ENCODE measurements around the gene COL23A1. TPM values are rescaled to one million over a fixed set of nuclear protein-coding genes. Genes with fewer than 3 reads are reported as not detected.
"Not testable (repeated sequence)": the region's sequence is repeated elsewhere in the genome, so short reads cannot be mapped to it uniquely, and the experiment has no call there.

COL23A1 gene
- total and polyA plus RNA-seq, 2 donors (not counting 1 experiment from before 2014, with no cell fraction given): 0.20 TPM; not detected in 1

GRCh38 chr5:178488696-178489095 lies 101.5 kb downstream of the COL23A1 start:
- Mint-ChIP-seq H3K27me3 (peaks cover 14% of the 10 kb centered on the region), H3K4me1 (peaks cover under 1% of the 10 kb centered on the region), H3K27ac (no peak overlapping the region), H3K4me3 (no peak overlapping the region), H3K9me3 (ENCODE audit: insufficient read depth) (no peaks in the 10 kb centered on the region)
- no peak overlapping the region for H3K4me2 ChIP-seq (replicated peaks; ENCODE audit: low read depth, low read length, poor library complexity, severe bottlenecking)
- H3K4me3 ChIP-seq (ENCODE audit: control extremely low read depth in 1 of 5, extremely low read depth in 1 of 5, insufficient read depth in 1 of 5, low read depth in 2 of 5, low read length in 4 of 5): no peak overlapping the region
- intact Hi-C loops (cut with micrococcal nuclease): no loop called here
- ChIA-PET POLR2A (no interaction called here), CTCF (no interaction called here)
- peaks cover 0 to 3% (median 1%) of the 10 kb centered on the region in 4 experiments for H3K27me3 ChIP-seq (replicated peaks in 1 of 4; ENCODE audit: control extremely low read depth in 1 of 4, control insufficient read depth in 3 of 4, insufficient read depth in 4 of 4, low read length in 3 of 4)
- H3K79me2 ChIP-seq (ENCODE audit: control insufficient read depth, insufficient read depth, low read length): no peaks in the 10 kb centered on the region
- peaks cover 0 to 22% (median 0%) of the 10 kb centered on the region in 3 donors for H3K9me3 ChIP-seq (ENCODE audit: control extremely low read depth in 1 of 3, control insufficient read depth in 2 of 3, insufficient read depth in 1 of 3, low read length in 2 of 3)
- ATAC-seq (ENCODE audit: low read depth) (no peak), DNase-seq (no peak)
- no peak overlapping the region for H3K27ac ChIP-seq (ENCODE audit: low read length in 2 of 2)
- H4K20me1 ChIP-seq (ENCODE audit: control insufficient read depth, insufficient read depth, low read length, poor library complexity, severe bottlenecking): no peaks in the 10 kb centered on the region
- H3K9ac ChIP-seq (ENCODE audit: low read length): no peak overlapping the region
- 57% methylated on average over 4 of the region's 8 CpGs for whole genome bisulfite sequencing (ENCODE audit: insufficient coverage)
- no peak for TF ChIP-seq CTCF (IDR thresholded peaks at IDR 0.05)
- no peak for TF ChIP-seq EZH2 (IDR thresholded peaks at IDR 0.05; ENCODE audit: borderline replicate concordance, insufficient read depth, low read depth, low read length, poor library complexity, severe bottlenecking)
- no peak overlapping the region for H2AFZ ChIP-seq (ENCODE audit: insufficient read depth, low read depth, low read length, poor library complexity, severe bottlenecking)
- H3K36me3 ChIP-seq (replicated peaks in 1 of 2; ENCODE audit: control extremely low read depth in 1 of 2, control insufficient read depth in 1 of 2, extremely low read depth in 1 of 2, insufficient read depth in 2 of 2, low read length in 1 of 2): no peaks in the 10 kb centered on the region
- H3K4me1 ChIP-seq (ENCODE audit: control insufficient read depth in 2 of 2, insufficient read depth in 2 of 2, low read length in 2 of 2): no peaks in the 10 kb centered on the region

GRCh38 chr5:178487911-178488600 lies 102.1 kb downstream of the COL23A1 start:
- peaks cover 12% of the 10 kb centered on the region for H3K27me3 Mint-ChIP-seq
- 98% methylated on average over 6 of the region's 9 CpGs for WGBS (ENCODE audit: insufficient coverage)
- no peak overlapping the region for H3K27ac Mint-ChIP-seq
- H3K4me3 Mint-ChIP-seq: no peak overlapping the region
- ChIA-PET POLR2A (no interaction called here), CTCF (no interaction called here)
- Histone ChIP-seq H3K4me3 (ENCODE audit: control extremely low read depth in 1 of 5, extremely low read depth in 1 of 5, insufficient read depth in 1 of 5, low read depth in 2 of 5, low read length in 4 of 5) (no peak overlapping the region), H3K27me3 (replicated peaks in 1 of 4; ENCODE audit: control extremely low read depth in 1 of 4, control insufficient read depth in 3 of 4, insufficient read depth in 4 of 4, low read length in 3 of 4) (peaks cover 0 to 3% (median 1%) of the 10 kb centered on the region in 4 experiments), H3K79me2 (ENCODE audit: control insufficient read depth, insufficient read depth, low read length) (no peaks in the 10 kb centered on the region), H3K27ac (ENCODE audit: low read length in 2 of 2) (no peak overlapping the region), H3K9me3 (ENCODE audit: control extremely low read depth in 1 of 3, control insufficient read depth in 2 of 3, insufficient read depth in 1 of 3, low read length in 2 of 3) (peaks cover 0 to 24% (median 0%) of the 10 kb centered on the region in 3 donors), H3K9ac (ENCODE audit: low read length) (no peak overlapping the region), H2AFZ (ENCODE audit: insufficient read depth, low read depth, low read length, poor library complexity, severe bottlenecking) (no peak overlapping the region), H4K20me1 (ENCODE audit: control insufficient read depth, insufficient read depth, low read length, poor library complexity, severe bottlenecking) (no peaks in the 10 kb centered on the region), H3K36me3 (replicated peaks in 1 of 2; ENCODE audit: control extremely low read depth in 1 of 2, control insufficient read depth in 1 of 2, extremely low read depth in 1 of 2, insufficient read depth in 2 of 2, low read length in 1 of 2) (no peaks in the 10 kb centered on the region), H3K4me2 (replicated peaks; ENCODE audit: low read depth, low read length, poor library complexity, severe bottlenecking) (no peak overlapping the region), H3K4me1 (ENCODE audit: control insufficient read depth in 2 of 2, insufficient read depth in 2 of 2, low read length in 2 of 2) (no peaks in the 10 kb centered on the region)
- no peak for TF ChIP-seq CTCF (IDR thresholded peaks at IDR 0.05)
- TF ChIP-seq EZH2 (IDR thresholded peaks at IDR 0.05; ENCODE audit: borderline replicate concordance, insufficient read depth, low read depth, low read length, poor library complexity, severe bottlenecking): no peak
- peaks cover 3% of the 10 kb centered on the region for H3K4me1 Mint-ChIP-seq
- DNase-seq: no peak
- intact Hi-C loops (cut with micrococcal nuclease): no loop called here
- ATAC-seq (ENCODE audit: low read depth): no peak
- no peaks in the 10 kb centered on the region for H3K9me3 Mint-ChIP-seq (ENCODE audit: insufficient read depth)

- H3K27me3 ChIP-seq (replicated peaks in 1 of 4; ENCODE audit: control extremely low read depth in 1 of 4, control insufficient read depth in 3 of 4, insufficient read depth in 4 of 4, low read length in 3 of 4); H3K4me1 ChIP-seq (ENCODE audit: control insufficient read depth in 2 of 2, insufficient read depth in 2 of 2, low read length in 2 of 2); H3K4me3 Mint-ChIP-seq; ATAC-seq (ENCODE audit: low read depth); H3K4me3 ChIP-seq (ENCODE audit: control extremely low read depth in 1 of 5, extremely low read depth in 1 of 5, insufficient read depth in 1 of 5, low read depth in 2 of 5, low read length in 4 of 5); H3K79me2 ChIP-seq (ENCODE audit: control insufficient read depth, insufficient read depth, low read length); H3K9me3 Mint-ChIP-seq (ENCODE audit: insufficient read depth); H3K27ac Mint-ChIP-seq; H2AFZ ChIP-seq (ENCODE audit: insufficient read depth, low read depth, low read length, poor library complexity, severe bottlenecking); H3K27ac ChIP-seq (ENCODE audit: low read length in 2 of 2); H3K36me3 ChIP-seq (replicated peaks in 1 of 2; ENCODE audit: control extremely low read depth in 1 of 2, control insufficient read depth in 1 of 2, extremely low read depth in 1 of 2, insufficient read depth in 2 of 2, low read length in 1 of 2); CTCF ChIA-PET; H4K20me1 ChIP-seq (ENCODE audit: control insufficient read depth, insufficient read depth, low read length, poor library complexity, severe bottlenecking); H3K4me2 ChIP-seq (replicated peaks; ENCODE audit: low read depth, low read length, poor library complexity, severe bottlenecking); intact Hi-C loops (cut with micrococcal nuclease); H3K27me3 Mint-ChIP-seq; H3K4me1 Mint-ChIP-seq; H3K9ac ChIP-seq (ENCODE audit: low read length); DNase-seq; POLR2A ChIA-PET: not testable (repeated sequence)
- H3K9me3 ChIP-seq (ENCODE audit: control extremely low read depth in 1 of 3, control insufficient read depth in 2 of 3, insufficient read depth in 1 of 3, low read length in 2 of 3): peaks cover 0 to 26% (median 0%) of the 10 kb centered on the region in 3 donors
- 93% methylated on average over 6 of the region's 10 CpGs for WGBS (ENCODE audit: insufficient coverage)
These were observed 103.2 kb downstream of the COL23A1 start for GRCh38 chr5:178486878-178487512.

Measured in B cell (primary cell).